ENCODE measurements around the gene RTP3. TPM values are rescaled to one million over a fixed set of nuclear protein-coding genes. Genes with fewer than 3 reads are reported as not detected.

Gene RTP3
- total RNA-seq, 4 donors from 2014 or later, result not detected

DNA sequence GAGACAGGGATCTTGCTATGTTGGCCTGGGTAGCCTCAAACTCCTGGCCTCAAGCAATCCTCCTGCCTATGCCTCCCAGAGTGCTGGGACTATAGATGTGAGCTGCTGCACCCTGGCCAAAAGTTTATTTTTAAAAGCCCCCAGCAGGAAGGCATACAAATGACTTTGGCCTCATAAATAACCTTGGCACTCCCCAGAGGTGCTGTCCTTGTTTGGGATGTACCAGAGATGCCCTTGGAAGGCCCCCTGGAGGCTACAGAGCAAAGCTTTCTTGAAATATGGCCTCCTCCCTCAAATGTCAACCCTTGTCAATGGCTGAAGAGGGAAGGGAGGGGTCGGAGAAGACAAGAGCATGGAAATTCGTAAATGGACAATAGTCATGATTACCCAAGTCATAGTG, 14.0 kb upstream of the RTP3 start:
- intact Hi-C loops (cut with DNase I), result no loop called here
- no peaks in the 10 kb centered on the region for H3K9me3 ChIP-seq
- no peak overlapping the region for H3K27ac ChIP-seq (replicated peaks in 1 of 4)
- no peak overlapping the region for H3K4me3 ChIP-seq
- H3K27me3 ChIP-seq, result peaks cover 0 to 31% (median 0%) of the 10 kb centered on the region in 4 donors
- DNase-seq (ENCODE audit: extremely low spot score), result no peak
- no peak for TF ChIP-seq POLR2AphosphoS5 (IDR thresholded peaks at IDR 0.05)
- TF ChIP-seq EP300 (IDR thresholded peaks at IDR 0.05), result no peak
- TF ChIP-seq POLR2A (IDR thresholded peaks at IDR 0.05; ENCODE audit: low read depth), result no peak
- TF ChIP-seq, protein P1, sequence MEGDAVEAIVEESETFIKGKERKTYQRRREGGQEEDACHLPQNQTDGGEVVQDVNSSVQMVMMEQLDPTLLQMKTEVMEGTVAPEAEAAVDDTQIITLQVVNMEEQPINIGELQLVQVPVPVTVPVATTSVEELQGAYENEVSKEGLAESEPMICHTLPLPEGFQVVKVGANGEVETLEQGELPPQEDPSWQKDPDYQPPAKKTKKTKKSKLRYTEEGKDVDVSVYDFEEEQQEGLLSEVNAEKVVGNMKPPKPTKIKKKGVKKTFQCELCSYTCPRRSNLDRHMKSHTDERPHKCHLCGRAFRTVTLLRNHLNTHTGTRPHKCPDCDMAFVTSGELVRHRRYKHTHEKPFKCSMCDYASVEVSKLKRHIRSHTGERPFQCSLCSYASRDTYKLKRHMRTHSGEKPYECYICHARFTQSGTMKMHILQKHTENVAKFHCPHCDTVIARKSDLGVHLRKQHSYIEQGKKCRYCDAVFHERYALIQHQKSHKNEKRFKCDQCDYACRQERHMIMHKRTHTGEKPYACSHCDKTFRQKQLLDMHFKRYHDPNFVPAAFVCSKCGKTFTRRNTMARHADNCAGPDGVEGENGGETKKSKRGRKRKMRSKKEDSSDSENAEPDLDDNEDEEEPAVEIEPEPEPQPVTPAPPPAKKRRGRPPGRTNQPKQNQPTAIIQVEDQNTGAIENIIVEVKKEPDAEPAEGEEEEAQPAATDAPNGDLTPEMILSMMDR (IDR thresholded peaks at IDR 0.05), result no peak
- H3K36me3 ChIP-seq, result no peaks in the 10 kb centered on the region
- 88% methylated on average over 2 of the region's 2 CpGs for WGBS
- peaks cover 0 to 5% (median 4%) of the 10 kb centered on the region in 4 donors for H3K4me1 ChIP-seq

DNA sequence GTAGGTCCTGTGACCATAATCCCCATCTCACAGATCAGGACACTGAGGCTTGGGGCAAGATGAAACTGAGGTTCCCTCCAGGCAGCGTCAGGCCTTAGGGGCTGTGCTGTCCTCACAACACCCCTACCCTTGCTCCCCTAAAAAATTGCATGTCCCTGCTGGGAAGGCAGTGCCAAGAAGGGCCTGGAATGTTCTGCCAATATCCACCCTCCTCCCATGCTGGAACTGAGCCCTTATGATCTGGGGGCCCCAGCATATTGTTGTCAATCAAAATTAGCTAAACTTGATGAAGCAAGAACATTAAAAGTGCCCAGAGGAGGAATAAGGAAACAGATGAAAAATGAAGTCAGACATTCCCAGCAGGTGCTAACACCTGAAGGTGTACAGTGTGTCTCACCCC, 13.4 kb upstream of the RTP3 start:
- Histone ChIP-seq H3K9me3 (no peaks in the 10 kb centered on the region), H3K36me3 (no peaks in the 10 kb centered on the region), H3K4me3 (no peak overlapping the region), H3K4me1 (peaks cover 0 to 8% (median 7%) of the 10 kb centered on the region in 4 donors), H3K27ac (replicated peaks in 1 of 4) (no peak overlapping the region), H3K27me3 (peaks cover 0 to 26% (median 0%) of the 10 kb centered on the region in 4 donors)
- no peak for DNase-seq (ENCODE audit: extremely low spot score)
- no CpG with 5 or more reads among the region's 1 CpG for WGBS
- intact Hi-C loops (cut with DNase I), result no loop called here
- TF ChIP-seq EP300 (IDR thresholded peaks at IDR 0.05) (no peak), POLR2A (IDR thresholded peaks at IDR 0.05; ENCODE audit: low read depth) (no peak), POLR2AphosphoS5 (IDR thresholded peaks at IDR 0.05) (no peak)
- TF ChIP-seq, protein P1 (IDR thresholded peaks at IDR 0.05), result no peak

DNA sequence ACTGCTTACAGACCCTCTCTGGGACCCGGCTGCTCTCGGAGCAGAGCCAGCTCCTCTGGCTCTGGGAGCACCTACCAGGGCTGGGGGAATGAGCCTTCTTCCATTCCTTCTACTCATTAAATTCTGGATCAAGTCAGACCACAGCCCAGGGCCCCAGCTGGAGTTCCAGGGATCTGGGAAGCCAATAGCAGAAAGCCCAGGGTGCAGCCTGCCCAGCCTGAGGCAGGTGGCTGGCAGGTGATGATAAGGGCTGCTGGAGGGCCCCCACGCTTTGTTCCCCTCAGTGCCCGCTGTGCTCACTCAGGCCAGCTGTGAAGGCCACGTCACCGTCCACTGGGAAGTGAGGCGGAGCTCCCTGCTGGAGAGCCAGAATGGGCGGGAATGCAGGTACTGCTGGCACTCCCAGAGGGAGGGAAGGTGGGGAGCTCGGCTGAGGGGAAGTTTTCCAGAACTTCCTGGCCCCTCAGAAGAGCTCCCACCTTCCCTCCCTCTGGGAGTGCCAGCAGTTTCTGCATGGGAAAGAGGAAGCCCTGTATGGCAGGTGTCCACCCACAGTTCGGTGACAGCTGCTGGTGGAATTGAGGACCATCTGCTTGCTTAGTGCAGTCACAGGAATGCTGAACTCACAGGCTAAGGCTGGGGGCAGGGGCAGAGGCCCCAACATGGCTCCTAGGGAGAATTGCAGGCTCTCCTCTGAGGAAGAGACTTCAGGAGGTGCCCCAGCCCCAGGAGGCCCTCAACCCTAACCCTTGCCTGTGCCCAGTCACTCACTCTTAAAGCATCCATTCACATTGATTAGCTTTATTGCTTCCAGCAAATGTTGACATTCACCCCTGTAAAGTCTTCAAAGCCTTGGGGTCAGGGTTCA, 12.6 kb upstream of the RTP3 start:
- Histone ChIP-seq H3K36me3 (no peaks in the 10 kb centered on the region), H3K9me3 (no peaks in the 10 kb centered on the region), H3K4me3 (no peak overlapping the region), H3K27me3 (peaks cover 0 to 18% (median 0%) of the 10 kb centered on the region in 4 donors), H3K4me1 (peaks cover 0 to 8% (median 7%) of the 10 kb centered on the region in 4 donors), H3K27ac (replicated peaks in 1 of 4) (no peak overlapping the region)
- no peak for TF ChIP-seq POLR2A (IDR thresholded peaks at IDR 0.05; ENCODE audit: low read depth)
- no peak for TF ChIP-seq POLR2AphosphoS5 (IDR thresholded peaks at IDR 0.05)
- TF ChIP-seq, protein P1 (IDR thresholded peaks at IDR 0.05), result no peak
- no peak for TF ChIP-seq EP300 (IDR thresholded peaks at IDR 0.05)
- no peak for DNase-seq (ENCODE audit: extremely low spot score)
- 94% methylated on average over 2 of the region's 10 CpGs for WGBS
- intact Hi-C loops (cut with DNase I), result no loop called here

DNA sequence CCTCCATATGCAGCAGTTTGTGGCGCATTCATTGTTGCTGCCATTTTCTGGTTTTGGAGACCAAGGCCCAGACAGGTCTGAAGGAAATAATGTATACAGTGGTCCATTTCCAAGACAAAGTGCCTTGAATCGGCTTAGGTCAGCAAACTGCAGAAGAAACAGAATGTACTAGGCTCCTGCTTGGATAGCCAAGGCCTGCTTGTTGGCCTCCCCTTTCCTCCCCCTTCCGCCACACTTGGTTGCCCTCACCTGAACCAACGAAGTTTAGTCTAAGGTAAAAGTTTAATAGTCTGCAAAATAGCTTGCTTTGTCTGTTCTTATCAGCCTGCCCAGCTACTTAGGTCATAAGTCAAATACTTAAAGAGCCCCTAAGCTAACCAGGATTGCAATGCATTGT, 12.0 kb upstream of the RTP3 start:
- no peak for DNase-seq (ENCODE audit: extremely low spot score)
- intact Hi-C loops (cut with DNase I), result no loop called here
- TF ChIP-seq EP300 (IDR thresholded peaks at IDR 0.05), result no peak
- TF ChIP-seq POLR2A (IDR thresholded peaks at IDR 0.05; ENCODE audit: low read depth), result no peak
- no peak for TF ChIP-seq POLR2AphosphoS5 (IDR thresholded peaks at IDR 0.05)
- TF ChIP-seq, protein P1 (IDR thresholded peaks at IDR 0.05), result no peak
- Histone ChIP-seq H3K36me3 (no peaks in the 10 kb centered on the region), H3K27me3 (peaks cover 0 to 12% (median 0%) of the 10 kb centered on the region in 4 donors), H3K4me3 (no peak overlapping the region), H3K4me1 (peaks cover 0 to 8% (median 7%) of the 10 kb centered on the region in 4 donors), H3K27ac (replicated peaks in 1 of 4) (no peak overlapping the region), H3K9me3 (no peaks in the 10 kb centered on the region)
- 96% methylated on average over 4 of the region's 4 CpGs for WGBS
